GM19025 (cell line): ENCODE measurements around the gene UTP25.
"Not testable (repeated sequence)": the region's sequence is repeated elsewhere in the genome, so short reads cannot be mapped to it uniquely, and the experiment has no call there.

Experiments used
- ATAC-seq: cut with Tn5 transposase; IDR thresholded peaks from one replicate; pipeline ENCODE4 v1.9.1; 2021; ENCODE audit warnings: mild to moderate bottlenecking, low read depth, moderate library complexity; ENCODE audit not compliant: unreplicated experiment

UTP25 gene, protein sequence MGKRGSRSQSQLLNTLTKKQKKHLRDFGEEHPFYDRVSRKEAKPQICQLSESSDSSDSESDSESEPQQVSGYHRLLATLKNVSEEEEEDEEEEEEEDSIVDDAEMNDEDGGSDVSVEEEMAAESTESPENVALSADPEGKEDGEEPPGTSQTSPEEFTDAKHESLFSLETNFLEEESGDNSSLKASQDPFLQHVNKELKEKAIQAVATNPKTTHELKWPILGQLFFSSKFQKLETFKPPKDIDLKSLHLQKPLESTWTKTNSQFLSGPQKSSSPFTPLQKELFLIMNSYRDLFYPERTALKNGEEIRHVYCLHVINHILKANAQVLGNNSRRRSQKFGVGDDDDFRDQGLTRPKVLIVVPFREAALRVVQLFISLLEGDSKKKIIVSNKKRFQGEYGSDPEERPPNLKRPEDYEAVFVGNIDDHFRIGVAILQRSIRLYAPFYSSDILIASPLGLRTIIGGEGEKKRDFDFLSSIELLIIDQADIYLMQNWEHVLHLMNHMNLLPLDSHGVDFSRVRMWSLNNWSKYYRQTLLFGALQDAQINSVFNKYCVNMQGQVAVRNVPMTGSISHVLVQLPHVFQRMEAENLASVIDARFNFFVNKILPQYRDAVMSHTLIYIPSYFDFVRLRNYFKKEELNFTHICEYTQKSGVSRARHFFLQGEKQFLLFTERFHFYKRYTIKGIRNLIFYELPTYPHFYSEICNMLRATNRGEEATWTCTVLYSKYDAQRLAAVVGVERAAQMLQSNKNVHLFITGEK

DNA sequence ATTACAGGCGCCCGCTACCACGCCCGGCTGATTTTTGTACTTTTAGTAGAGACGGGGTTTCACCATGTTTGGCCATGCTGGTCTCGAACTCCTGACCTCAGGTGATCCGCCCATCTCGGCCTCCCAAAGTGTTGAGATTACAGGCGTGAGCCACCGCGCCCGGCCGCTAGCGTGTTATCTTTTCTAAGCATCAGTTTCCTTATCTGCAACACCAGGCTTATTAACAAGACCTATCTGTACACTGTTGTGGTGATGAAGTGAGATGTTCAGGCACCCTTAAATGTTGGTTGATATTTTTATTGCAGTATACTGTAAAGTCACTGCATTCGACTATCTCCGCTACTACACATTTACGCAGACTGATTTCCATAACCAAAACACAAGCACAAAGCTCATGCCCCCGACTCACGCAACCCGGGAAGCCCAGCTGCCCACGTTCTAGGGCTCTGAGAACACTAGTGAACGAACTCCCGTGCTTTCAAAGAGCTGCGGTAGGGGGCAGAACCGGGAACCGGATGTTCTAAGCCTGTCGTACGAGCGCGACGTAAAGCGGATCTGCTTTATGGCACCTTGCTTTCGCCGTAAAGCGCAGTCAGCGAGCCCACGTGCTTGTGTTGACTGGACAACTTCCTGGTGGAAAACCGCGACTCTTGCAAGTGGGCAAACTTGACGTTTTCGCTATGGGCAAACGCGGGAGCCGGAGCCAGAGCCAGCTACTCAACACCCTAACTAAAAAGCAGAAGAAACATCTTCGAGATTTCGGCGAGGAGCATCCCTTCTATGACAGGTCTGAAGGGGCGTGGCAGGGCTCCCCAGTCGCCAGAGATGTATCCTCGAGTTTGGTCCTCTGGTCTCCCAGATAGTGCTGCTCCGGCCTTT lies at the start of gene UTP25:
Gene UTP25 (plus strand): TSS at position 589 of the 879 bp plus-strand sequence. CDS start 92 bp downstream, at position 681.
- peak; percentile 92 for ATAC-seq

DNA sequence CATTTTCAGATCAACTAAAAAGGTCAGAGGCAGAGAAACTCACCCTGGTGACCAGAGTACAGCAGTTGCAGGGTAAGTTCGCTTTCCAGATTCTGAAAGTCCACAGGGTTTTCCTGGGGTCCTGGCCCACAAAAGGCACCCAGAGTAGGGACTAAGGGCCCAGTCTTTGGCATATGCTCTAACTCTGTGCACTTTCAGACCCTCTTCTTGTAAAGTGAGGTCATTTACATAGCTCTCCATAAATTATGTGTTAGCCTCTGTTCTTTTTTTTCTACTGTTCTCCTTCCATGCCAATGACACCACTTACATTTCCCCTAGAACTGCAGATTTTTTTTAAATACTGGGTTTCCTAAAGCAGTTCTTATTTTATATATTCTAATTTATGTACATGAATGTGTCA lies 49.7 kb upstream of the UTP25 start:
- ATAC-seq, result no peak

DNA sequence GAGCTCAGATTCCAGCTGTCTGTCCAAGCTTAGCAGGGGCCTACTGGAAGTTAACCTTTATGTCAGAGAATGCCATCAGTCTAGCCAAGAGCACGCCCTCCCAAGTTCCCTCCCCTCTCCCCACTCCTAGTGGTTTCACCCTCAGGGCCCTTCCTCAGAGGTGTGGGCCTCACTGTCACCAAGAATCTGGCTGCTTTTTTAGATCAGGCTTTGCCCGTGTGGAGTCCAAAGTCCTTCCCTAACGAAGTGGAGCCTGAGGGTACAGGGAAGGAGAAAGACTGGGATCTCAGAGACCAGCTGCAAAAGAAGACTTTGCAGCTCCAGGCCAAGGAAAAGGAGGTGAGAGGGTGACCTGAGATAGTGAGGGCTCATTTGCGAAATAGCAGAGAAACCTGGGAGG lies 47.5 kb upstream of the UTP25 start:
- ATAC-seq, result no peak

DNA sequence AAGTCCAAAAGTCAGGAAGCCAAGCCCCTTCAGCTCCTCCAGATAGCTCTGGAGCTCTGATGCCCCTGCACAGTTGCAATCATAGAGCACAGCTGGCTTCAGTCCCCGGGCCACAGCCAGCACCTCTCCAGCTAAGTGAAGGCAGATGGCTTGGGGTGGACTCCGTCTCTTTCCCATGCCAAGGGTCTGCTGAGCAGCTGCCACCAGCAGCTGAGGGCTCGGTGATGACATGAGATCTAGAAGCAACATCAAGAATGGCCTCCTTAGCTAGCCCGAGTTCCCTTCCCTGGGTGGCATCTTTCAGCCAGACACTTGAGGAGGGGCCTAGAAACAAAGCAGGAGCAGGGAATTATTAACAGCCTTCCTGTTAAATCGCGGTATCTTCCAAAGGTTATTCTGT lies 44.4 kb upstream of the UTP25 start:
- ATAC-seq, result no peak

DNA sequence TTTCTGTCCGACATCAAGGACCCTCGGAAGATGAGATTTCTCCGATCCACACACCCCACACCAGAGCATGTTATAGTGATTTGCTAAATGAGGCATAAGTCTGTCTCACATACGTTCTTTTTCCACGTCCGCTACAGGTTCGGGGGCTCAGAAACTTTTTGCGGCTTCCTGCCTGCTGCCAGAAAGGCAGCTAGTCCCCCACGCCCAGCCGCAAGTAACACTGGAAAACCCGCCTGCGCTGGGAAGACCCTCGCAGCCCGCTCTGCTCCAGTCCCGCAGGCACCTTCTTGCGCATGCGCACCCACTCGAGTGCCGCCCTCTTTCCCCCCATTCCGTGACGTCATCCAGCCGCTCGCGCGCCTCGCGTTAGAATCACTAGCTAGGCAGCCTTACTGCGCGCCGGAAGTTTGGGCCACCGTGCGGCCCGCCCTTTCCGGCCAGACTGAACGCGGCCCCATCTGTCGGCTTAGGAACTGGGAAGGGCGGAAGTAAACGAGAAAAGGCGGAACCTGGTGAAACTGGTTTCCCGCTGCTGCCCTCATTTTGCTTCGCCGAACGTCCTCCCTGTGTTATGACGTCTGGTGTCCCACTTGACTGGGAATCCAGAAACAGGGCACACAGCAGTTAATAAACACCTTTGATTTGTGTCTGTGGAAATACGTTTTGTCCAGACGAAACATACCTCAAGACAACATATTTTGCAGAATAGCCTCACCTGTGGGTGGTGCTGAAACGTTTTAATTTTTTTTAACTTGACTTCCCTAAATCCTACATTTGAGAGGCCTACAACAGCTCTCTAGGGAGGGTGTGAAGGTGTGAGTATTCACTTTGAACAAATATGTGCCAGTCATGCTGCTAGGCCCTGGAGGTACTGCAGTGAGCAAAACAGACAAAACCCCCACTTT lies 43.3 kb upstream of the UTP25 start, which contains the start of gene C1orf74:
Gene C1orf74 (minus strand): TSS at position 295 of the 905 bp plus-strand sequence. CDS start 925 bp downstream, outside the sequence.
- ATAC-seq, result peak; percentile 98

DNA sequence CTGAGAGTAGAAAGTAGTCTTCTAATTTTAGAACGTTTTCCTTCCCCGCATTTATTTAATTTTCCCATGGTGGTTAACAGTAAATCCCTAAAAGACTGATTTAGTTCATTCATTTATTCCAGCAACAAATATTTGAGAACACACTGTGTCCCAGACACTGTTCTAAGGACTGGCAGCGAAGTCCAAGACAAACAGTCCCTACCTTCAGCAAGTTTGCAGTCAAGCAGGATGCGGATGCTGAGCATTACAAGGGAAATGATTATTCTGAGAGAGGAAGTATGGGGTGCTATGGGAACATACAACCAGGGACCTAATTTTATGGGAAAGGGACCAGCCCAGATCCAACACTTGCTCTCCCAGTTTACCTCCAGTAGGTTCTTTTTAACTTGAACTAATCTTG lies 42.2 kb upstream of the UTP25 start:
- no peak for ATAC-seq

DNA sequence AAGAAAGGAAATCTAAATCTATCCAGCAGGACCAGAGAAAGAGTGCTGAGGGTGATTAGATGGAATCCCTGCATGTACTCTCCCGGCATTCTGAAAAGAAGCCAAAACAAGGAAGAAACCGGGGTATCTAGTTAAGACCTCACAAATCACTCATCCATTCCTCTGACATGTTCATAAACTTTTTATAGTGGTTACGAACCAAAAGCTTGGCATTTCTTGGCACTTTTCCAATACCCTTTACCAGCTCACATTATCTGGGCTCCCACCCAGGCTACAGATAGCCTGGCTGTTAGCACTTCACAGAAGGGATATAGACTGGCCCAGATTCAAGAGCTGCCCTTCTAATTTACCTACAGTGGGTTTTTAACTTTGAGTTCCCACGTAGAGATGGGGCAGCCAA lies 41.6 kb upstream of the UTP25 start:
- ATAC-seq, result no peak

DNA sequence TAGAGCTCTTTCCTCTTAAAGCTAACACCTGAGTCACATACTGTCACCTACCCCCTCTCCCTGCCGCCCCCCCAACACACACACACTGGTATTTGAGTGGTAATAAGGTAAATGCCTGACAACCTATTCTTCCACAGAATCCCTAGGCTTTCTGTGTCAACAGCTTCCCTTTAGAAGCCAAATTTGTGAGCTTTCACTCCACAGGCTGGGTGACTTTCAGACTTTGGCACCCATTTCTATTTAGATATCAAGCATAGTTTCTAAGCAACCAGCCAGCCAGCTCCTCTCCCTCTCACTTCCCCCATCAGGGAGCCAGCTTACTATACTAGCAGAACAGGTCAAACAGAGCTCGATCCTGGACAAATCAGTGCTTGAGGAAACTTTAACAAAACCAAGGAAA lies 40.2 kb upstream of the UTP25 start:
- ATAC-seq, result no peak

DNA sequence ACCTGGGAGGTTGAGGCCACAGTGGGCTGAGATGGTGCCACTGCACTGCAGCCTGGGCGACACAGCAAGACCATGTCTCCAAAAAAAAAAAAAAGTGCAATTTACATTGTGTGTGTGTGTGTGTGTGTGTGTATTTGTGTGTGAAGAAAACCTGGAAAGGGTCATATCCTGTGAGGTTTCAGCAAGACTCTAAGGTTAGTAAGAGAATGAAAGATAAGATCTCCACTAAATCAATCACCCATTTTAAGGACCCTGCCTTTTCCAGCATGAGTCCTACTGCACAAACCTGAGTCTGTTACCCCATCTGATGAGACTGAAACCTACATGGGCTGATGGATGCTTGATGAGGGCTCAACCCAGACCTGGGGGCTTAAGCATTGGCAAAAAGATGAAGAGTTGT lies 38.5 kb upstream of the UTP25 start:
- ATAC-seq, result no peak

DNA sequence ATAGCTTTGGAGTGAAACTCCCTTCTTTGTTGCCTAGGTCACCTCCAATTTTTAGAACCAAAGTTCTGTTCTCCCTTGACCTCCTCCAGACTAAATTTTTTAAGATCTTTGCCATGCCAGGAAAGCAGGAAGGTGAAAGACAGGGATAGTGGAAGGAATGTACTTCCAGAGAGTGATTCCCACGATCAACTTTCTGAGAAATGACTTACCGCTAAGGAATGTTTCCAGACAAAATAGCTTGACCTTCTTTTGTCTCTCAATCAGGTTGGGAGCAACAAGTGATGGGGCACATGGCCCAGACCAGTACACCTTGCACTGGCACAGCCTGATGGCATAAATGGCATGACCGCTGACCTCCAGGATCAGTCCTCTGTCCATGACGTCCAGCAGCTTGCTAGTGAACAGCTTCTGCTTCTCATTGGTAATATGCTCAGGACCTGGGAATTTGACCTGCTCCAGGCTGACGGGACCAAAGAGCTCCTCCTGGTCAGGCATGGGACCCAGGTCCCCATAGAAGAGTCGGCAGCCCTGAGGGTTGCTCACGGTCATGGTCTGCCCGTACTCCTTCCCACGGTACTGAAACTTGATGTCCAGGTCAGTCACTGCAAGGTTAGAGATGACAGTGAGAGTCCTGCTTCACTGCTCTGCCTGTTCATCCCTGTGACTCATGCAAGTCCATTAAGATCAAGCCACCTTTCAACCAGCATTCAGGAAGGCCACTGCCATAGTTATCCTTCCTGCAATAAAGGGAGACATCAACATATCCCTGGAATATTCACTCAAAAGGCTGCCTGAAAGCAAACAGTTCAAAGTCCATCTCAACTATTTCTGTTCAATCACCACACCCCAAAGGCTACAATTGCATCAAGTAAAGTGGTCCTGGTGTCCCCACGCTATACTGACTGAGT lies 37.2 kb upstream of the UTP25 start:
- no peak for ATAC-seq

DNA sequence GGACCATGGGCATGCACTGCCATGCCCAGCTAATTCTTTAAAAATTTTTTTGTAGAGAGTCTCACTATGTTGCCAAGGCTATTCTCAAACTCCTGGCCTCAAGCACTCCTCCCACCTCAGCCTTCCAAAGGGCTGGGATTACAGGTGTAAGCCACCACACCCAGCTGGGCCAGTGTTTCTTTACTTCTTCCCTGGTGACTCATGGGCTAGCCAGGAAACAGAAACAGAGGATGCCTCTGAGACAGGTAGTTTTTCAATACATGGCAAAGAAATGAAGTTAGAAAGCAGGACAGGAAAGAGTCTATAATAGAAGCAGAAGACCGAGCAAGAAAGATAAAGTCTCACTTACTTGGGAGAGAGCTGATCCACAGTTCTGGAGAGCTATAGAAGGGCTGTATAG lies 35.9 kb upstream of the UTP25 start:
- ATAC-seq, result no peak

DNA sequence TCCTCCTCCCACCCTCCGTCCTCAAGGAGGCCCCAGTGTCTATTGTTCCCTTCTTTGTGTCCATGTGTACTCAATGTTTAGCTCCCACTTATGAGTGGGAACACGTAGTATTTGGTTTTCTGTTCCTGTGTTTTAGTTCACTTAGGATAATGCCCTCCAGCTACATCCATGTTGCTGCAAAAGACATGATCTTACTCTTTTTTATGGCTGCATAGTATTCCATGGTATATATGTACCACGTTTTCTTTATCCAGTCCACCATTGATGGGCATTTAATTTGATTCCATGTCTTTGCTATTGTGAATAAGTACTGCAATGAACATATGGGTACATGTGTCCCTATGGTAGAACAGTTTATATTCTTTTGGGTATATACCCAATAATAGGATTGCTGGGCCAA lies 34.1 kb upstream of the UTP25 start:
- not testable (repeated sequence) for ATAC-seq

DNA sequence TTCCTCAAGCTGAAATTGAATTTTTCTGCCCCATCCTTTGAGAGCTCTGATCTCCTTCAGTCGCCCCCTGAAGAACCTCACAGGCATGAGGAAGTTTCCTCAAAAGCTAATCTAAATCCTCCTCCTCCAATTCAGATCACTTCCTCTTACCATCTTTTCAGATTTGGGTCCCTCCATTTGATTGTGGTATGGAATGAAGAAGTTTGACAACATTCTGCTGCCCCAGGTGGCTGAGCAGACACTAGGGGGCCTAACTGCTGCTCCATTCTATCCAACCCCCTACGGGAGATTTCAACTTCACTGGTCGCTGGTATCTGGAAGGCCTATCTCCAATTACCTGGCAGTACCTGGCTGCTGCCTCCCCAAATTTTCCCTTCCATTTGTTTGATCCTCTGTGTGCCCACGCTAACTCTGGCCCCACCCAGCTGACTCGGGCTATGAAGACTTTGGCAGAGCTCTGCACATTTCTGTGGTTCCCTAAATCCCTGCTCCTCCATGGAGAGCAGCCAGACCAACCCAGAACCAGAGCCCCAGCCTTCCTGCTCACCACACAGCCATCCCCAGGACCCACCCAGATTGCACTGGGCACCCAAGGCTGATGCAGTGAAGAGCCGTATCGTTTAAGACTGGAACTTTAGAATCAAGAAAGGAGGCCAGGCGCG lies 29.7 kb upstream of the UTP25 start:
- no peak for ATAC-seq

DNA sequence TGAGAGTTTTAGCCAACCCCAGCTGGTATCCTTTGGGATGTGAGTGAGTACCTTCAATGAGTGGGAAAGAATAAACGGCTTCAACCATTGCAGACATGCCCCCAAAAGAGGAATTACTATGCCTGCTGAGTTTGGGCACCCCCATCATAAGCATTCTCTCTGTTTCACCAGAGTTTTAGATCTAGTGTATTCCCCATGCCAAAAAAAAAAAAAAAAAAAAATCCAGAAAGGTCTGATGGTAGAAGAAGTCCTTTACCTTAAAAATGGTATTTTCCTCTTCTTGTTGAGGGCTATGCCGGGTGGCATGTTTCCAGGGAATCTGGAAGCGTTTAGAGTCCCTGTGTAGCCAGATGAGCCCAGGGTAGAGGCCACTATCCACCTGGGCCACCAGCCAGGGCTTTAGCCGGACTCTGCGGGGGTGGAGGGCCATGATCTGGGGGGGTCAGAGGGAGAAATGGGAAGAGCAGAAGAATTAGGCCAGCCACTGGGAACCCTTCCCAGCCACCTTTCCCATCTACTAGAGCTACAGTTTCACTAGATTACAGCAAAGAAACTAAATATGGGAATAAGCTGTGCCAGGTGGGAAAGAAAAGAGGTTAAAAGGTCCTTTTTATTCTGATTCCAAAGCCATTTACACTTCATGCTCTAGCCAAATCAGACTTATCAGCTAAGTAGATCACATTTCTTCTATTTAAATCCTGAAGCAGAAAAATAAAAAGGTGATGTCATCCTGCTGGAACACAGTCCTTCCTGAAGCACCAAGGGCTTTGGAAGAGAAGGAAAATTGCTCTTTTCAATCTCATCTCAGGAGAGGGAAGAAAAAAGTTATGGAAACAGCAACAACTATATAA lies 26.6 kb upstream of the UTP25 start:
- ATAC-seq, result no peak

DNA sequence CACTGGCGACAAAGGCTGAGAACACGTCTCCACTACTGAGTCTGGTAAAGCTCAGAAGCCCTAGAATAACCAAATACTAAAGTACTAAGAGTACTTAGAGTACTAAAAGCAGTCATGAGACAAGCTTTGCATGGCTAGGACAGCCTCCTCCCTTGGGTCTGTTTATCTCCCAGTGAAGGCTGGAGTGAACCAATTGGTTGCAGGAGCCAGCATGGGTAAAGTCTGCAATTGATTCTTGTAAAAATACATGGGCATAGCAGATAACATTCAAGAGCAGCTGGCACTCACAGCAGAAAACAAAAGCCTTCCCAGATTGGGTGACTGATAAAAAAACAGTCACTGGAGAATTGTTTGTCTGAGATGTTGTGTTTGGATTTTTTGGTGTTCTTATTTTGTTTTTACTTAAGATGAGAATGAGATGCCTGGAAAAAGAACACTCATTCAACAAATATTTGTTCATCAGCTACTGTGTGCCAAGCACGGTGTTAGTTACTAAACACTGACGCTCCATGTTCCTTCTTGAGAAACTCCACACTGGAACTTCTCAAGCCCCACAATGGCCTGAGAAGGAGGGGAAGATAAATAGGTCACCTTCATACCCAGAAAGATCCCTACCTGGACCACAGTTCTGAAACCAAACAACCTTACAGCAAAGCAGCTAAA lies 25.5 kb upstream of the UTP25 start:
- no peak for ATAC-seq

DNA sequence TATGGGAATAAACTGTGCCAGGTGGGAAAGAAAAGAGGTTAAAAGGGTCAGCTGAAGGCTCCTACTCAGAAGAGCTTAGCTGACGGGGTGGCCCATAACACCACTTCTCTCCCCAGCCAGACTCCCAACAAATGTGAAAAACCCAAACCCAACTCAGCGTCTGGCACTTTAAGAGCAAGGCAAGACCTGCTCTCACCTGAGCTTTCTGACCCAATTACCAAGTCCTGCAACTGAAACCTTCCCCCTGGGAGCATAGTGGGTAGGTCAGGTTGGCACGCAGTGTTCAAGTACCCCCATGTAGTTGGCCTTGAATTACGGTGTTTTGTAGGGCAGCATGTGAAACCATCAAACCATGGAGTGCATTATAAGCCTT lies 25.0 kb upstream of the UTP25 start:
- no peak for ATAC-seq

DNA sequence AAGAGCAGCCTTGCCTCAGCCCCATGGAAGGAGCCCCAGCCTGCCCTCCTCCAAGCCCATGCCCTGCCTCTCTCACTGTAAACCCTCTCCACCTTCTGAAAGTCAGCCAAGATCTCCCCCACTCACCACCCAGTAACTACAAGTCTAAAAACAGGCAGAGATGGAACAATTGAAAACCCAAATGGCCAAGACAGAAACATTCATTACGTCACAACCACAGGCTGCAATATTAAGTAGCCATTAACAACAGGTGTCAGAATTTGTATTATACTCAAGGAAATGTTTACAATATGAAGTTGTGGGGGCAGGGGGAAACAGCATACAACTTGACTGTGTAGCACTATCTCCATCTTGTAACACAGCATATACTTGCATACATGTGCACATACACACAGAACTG lies 24.2 kb upstream of the UTP25 start:
- no peak for ATAC-seq
